Upper lobe of left lung (tissue), 6 donors: ENCODE results near the gene NPHS1. TPM values are rescaled to one million over a fixed set of nuclear protein-coding genes. Genes with fewer than 3 reads are reported as not detected.

Source experiments
- ATAC-seq, 2 donors: fragments of 200-7000 bp; cut with Tn5 transposase; one replicate each; pipeline ENCODE4 v1.9.1; 2022; ENCODE audit warnings: mild to moderate bottlenecking in 2 of 2, moderate library complexity in 2 of 2; ENCODE audit not compliant: low FRiP score in 2 of 2
- DNase-seq, 2 donors: peaks; one replicate each; pipeline ENCODE4 v3.0.0-alpha.2; 2019 to 2020
- H3K27ac ChIP-seq, 4 donors: fragments of 200-600 bp; sonication (generic); one replicate each; pipeline ENCODE4 v1.5.1; 2016 to 2019
- H3K27me3 ChIP-seq, 4 donors: fragments of 200-600 bp; sonication (generic); one replicate each; pipeline ENCODE4 v1.5.1; 2017 to 2019
- H3K36me3 ChIP-seq, 4 donors: fragments of 200-600 bp; sonication (generic); one replicate each; pipeline ENCODE4 v1.5.1; 2016 to 2019
- H3K4me1 ChIP-seq, 4 donors: fragments of 200-600 bp; sonication (generic); one replicate each; pipeline ENCODE4 v1.5.1; 2018 to 2019
- H3K4me3 ChIP-seq, 4 donors: fragments of 200-600 bp; sonication (generic); one replicate each; pipeline ENCODE4 v1.5.1; 2017 to 2019; ENCODE audit warnings: mild to moderate bottlenecking in 2 of 4, moderate library complexity in 1 of 4
- H3K9me3 ChIP-seq, 4 donors: fragments of 200-600 bp; sonication (generic); one replicate each; pipeline ENCODE4 v1.5.1; 2018 to 2019
- EP300 ChIP-seq, 4 donors: sonication (generic); formaldehyde crosslinking; IDR thresholded peaks; one replicate each; pipeline ENCODE4 v1.5.1; 2017; ENCODE audit warnings: antibody characterized with exemption in 4 of 4, control low read depth in 2 of 4
- POLR2A ChIP-seq, 4 donors: fragments of 450-650 bp; IDR thresholded peaks; one replicate each; pipeline ENCODE4 v1.5.1; 2016 to 2017; ENCODE audit warnings: antibody characterized with exemption in 4 of 4, mild to moderate bottlenecking in 2 of 4
- POLR2AphosphoS5 ChIP-seq, 2 donors: sonication (generic); formaldehyde crosslinking; IDR thresholded peaks; one replicate each; pipeline ENCODE4 v1.5.1; 2017; ENCODE audit warnings: antibody characterized with exemption in 2 of 2
- WGBS, 2 donors: methylation state at CpG; one replicate each; pipeline ENCODE4 v1.1.5; 2017 to 2018; 5-methylcytosine and 5-hydroxymethylcytosine counted together
- total RNA-seq, 6 donors: library from RNA; depleted of rRNA in 4 of 6; stranded (reverse); fragments of >200 nt in 4 of 6; gene quantifications; one replicate each; pipeline versions ENCODE4 v1.1.0 to v1.2.1, GENCODE V29; 2016 to 2021
- TF ChIP-seq, protein P1 (sequence below), 6 experiments: fragments of 450-650 bp in 4 of 6; fragments of 200-600 bp in 2 of 6; sonication (generic) in 2 of 6; IDR thresholded peaks; one replicate each; pipeline ENCODE4 v1.5.1; 2016 to 2019; ENCODE audit warnings: antibody characterized with exemption in 6 of 6
- donor health status: DM: no; HTN: no; CAD: no; lungs with moderate emphysema.
- donor health status: DM: no; HTN: yes; CAD: no; lungs with severe emphysema.

NPHS1 gene
- total RNA-seq, 6 donors from 2014 or later: not detected

- no peaks in the 10 kb centered on the region for H3K27me3 ChIP-seq
- DNase-seq (no peak), ATAC-seq (no peak)
- 65 to 69% methylated on average over 3 of the region's 3 CpGs for WGBS, 2 donors
- H3K4me3 ChIP-seq: no peak overlapping the region
- H3K9me3 ChIP-seq: no peaks in the 10 kb centered on the region
- no peaks in the 10 kb centered on the region for H3K36me3 ChIP-seq
- no peak for TF ChIP-seq POLR2A (IDR thresholded peaks at IDR 0.05)
- TF ChIP-seq EP300 (IDR thresholded peaks at IDR 0.05): no peak
- TF ChIP-seq, protein P1, sequence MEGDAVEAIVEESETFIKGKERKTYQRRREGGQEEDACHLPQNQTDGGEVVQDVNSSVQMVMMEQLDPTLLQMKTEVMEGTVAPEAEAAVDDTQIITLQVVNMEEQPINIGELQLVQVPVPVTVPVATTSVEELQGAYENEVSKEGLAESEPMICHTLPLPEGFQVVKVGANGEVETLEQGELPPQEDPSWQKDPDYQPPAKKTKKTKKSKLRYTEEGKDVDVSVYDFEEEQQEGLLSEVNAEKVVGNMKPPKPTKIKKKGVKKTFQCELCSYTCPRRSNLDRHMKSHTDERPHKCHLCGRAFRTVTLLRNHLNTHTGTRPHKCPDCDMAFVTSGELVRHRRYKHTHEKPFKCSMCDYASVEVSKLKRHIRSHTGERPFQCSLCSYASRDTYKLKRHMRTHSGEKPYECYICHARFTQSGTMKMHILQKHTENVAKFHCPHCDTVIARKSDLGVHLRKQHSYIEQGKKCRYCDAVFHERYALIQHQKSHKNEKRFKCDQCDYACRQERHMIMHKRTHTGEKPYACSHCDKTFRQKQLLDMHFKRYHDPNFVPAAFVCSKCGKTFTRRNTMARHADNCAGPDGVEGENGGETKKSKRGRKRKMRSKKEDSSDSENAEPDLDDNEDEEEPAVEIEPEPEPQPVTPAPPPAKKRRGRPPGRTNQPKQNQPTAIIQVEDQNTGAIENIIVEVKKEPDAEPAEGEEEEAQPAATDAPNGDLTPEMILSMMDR (IDR thresholded peaks at IDR 0.05): no peak
- no peak for TF ChIP-seq POLR2AphosphoS5 (IDR thresholded peaks at IDR 0.05)
- no peak overlapping the region for H3K27ac ChIP-seq
- H3K4me1 ChIP-seq: no peaks in the 10 kb centered on the region
Observed at GRCh38 chr19:35818445-35818844, 33.9 kb downstream of the NPHS1 start.

DNA sequence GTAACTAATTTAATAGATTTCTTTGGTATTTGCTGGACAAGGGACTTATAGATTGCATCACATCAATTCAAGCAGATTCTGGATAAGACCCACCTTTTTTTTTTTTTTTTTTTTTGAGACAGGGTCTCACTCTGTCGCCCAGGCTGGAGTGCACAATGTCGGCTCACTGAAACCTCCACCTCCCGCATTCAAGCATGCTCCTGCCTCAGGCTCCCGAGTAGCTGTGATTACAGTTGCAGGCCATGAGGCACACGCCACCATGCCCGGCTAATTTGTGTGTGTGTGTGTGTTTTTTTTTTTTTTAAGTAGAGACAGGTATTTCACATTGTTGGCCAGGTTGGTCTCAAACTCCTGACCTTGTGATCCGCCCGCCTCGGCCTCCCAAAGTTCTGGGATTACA is 35.5 kb downstream of the NPHS1 start:
- ATAC-seq: no peak
- Histone ChIP-seq H3K27ac (no peak overlapping the region), H3K4me1 (no peaks in the 10 kb centered on the region), H3K4me3 (no peak overlapping the region), H3K36me3 (no peaks in the 10 kb centered on the region), H3K27me3 (no peaks in the 10 kb centered on the region), H3K9me3 (no peaks in the 10 kb centered on the region)
- WGBS, 2 donors: 79 to 84% methylated on average over 8 to 9 of the region's 9 CpGs
- TF ChIP-seq POLR2AphosphoS5 (IDR thresholded peaks at IDR 0.05): no peak
- no peak for TF ChIP-seq POLR2A (IDR thresholded peaks at IDR 0.05)
- TF ChIP-seq, protein P1 (IDR thresholded peaks at IDR 0.05): no peak
- TF ChIP-seq EP300 (IDR thresholded peaks at IDR 0.05): no peak
- no peak for DNase-seq

GRCh38 chr19:35816262-35816661 is 36.0 kb downstream of the NPHS1 start:
- DNase-seq (no peak), ATAC-seq (no peak)
- TF ChIP-seq, protein P1 (IDR thresholded peaks at IDR 0.05): no peak
- TF ChIP-seq POLR2AphosphoS5 (IDR thresholded peaks at IDR 0.05) (no peak), POLR2A (IDR thresholded peaks at IDR 0.05) (no peak), EP300 (IDR thresholded peaks at IDR 0.05) (no peak)
- Histone ChIP-seq H3K36me3 (no peaks in the 10 kb centered on the region), H3K27ac (no peak overlapping the region), H3K9me3 (no peaks in the 10 kb centered on the region), H3K27me3 (no peaks in the 10 kb centered on the region), H3K4me3 (no peak overlapping the region), H3K4me1 (no peaks in the 10 kb centered on the region)
- 35 to 46% methylated on average over 5 to 6 of the region's 6 CpGs for WGBS, 2 donors

DNA sequence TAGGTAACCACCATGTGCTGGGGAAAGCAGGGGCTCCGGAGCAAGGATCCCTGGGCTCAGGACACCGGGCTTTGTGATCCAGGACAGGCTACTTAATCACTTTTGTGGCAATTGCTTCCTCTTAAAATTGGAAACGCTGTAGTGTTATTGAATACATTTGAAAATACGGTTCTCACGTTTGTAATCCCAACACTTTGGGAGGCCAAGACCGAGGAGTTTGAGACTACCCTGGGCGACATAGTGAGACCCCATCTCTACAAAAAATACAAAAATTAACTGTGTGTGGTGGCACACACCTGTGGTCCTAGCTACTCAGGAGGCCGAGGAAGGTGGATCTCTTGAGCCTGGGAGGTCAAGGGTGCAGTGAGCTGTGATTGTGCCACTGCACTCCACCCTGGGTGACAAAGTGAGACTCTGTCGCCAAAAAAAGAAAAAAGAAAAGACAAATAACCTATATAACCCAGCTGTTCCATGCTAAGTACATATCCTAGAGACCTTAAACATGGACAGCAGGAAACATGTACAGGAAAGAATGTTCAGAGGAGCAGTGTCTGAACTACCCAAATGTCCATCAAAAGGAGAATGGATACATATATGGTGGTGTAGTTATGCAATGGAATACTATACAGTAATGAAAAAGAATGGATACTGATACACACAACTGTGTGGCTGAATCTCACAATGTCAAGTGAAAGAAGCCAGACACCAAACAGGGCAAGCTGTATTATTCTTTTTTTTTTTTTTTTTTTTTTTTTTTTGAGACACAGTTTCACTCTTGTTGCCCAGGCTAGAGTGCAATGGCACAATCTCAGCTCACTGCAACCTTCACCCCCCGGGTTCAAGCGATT is 39.0 kb downstream of the NPHS1 start:
- H3K4me3 ChIP-seq: no peak overlapping the region
- ATAC-seq (no peak), DNase-seq (no peak)
- no peak overlapping the region for H3K27ac ChIP-seq
- TF ChIP-seq, protein P1 (IDR thresholded peaks at IDR 0.05): no peak
- no peak for TF ChIP-seq POLR2A (IDR thresholded peaks at IDR 0.05)
- no peak for TF ChIP-seq EP300 (IDR thresholded peaks at IDR 0.05)
- no peak for TF ChIP-seq POLR2AphosphoS5 (IDR thresholded peaks at IDR 0.05)
- 86% methylated on average over 11 of the region's 11 CpGs for WGBS, 2 donors
- H3K4me1 ChIP-seq: no peaks in the 10 kb centered on the region
- no peaks in the 10 kb centered on the region for H3K27me3 ChIP-seq
- no peaks in the 10 kb centered on the region for H3K36me3 ChIP-seq
- no peaks in the 10 kb centered on the region for H3K9me3 ChIP-seq
